A549 (cell line): Measurements from ENCODE around the gene ZBTB4. TPM values are rescaled to one million over a fixed set of nuclear protein-coding genes. Genes with fewer than 3 reads are reported as not detected.

Experiments used
- ATAC-seq, 2 experiments: fragments of 200-7000 bp in 1 of 2; fragments of >200 bp in 1 of 2; cut with Nextera tagmentation in 1 of 2; cut with Tn5 transposase in 1 of 2; 3 replicates each; pipeline versions ENCODE4 v1.8.0 to v1.9.1; 2018 to 2020; ENCODE audit warnings: mild to moderate bottlenecking in 1 of 2, moderate library complexity in 1 of 2
- CTCF ChIA-PET: fragments of 300-600 bp; sonication (Branson Sonifier 250); formaldehyde crosslinking; extraction: SDS; loops from one replicate; lab custom pipeline; 2021; ENCODE audit warnings: antibody characterized with exemption, inconsistent platforms; lab: Yijun Ruan, JAX
- POLR2A ChIA-PET: fragments of 350-600 bp; formaldehyde crosslinking; extraction: SDS; loops from one replicate; lab custom pipeline; 2021; ENCODE audit warnings: antibody characterized with exemption, inconsistent platforms; lab: Yijun Ruan, JAX
- DNase-seq, 2 experiments: peaks; one replicate each; pipeline versions ENCODE4 v3.0.0 to v3.0.0-alpha.2; 2011 to 2016; ENCODE audit warnings: low read depth in 1 of 2, low spot score in 1 of 2
- FAIRE-seq: peaks from 2 replicates; lab custom pipeline; 2011; peaks lifted over from hg19 to GRCh38; lab: Jason Lieb, UNC
- H3K27ac ChIP-seq, 2 experiments: fragments of >200 bp; sonication (Bioruptor Twin); formaldehyde crosslinking; 3 replicates each; pipeline ENCODE4 v1.5.1; 2016 to 2017
- H3K4me1 ChIP-seq: fragments of >200 bp; sonication (Bioruptor Twin); formaldehyde crosslinking; 3 replicates; pipeline ENCODE4 v1.6.1; 2016
- H3K4me2 ChIP-seq: fragments of >200 bp; sonication (Bioruptor Twin); formaldehyde crosslinking; 3 replicates; pipeline ENCODE4 v1.6.1; 2016
- H3K4me3 ChIP-seq: fragments of >200 bp; sonication (Bioruptor Twin); formaldehyde crosslinking; 3 replicates; pipeline ENCODE4 v1.5.1; 2016
- H3K9me3 ChIP-seq: fragments of >200 bp; sonication (Bioruptor Twin); formaldehyde crosslinking; 3 replicates; pipeline ENCODE4 v1.6.1; 2016
- BHLHE40 ChIP-seq: IDR thresholded peaks from 2 replicates; pipeline ENCODE4 v1.6.1; 2012; ENCODE audit warnings: low read depth, low read length, inconsistent platforms
- CBX2 ChIP-seq: fragments of 200-600 bp; sonication (generic); IDR thresholded peaks from 2 replicates; pipeline ENCODE4 v1.6.1; 2016; ENCODE audit warnings: low read depth, mild to moderate bottlenecking, borderline replicate concordance
- CEBPB ChIP-seq, 2 experiments: fragments of >200 bp in 1 of 2; sonication (Bioruptor Twin) in 1 of 2; formaldehyde crosslinking in 1 of 2; IDR thresholded peaks; 2 replicates each; pipeline ENCODE4 v1.6.1; 2012 to 2016
- CHD4 ChIP-seq: fragments of 200-600 bp; sonication (generic); IDR thresholded peaks from 2 replicates; pipeline ENCODE4 v1.6.1; 2016; ENCODE audit warnings: antibody characterized with exemption, mild to moderate bottlenecking, borderline replicate concordance
- EHMT2 ChIP-seq: fragments of 200-600 bp; sonication (generic); IDR thresholded peaks from 2 replicates; pipeline ENCODE4 v1.6.1; 2016; ENCODE audit warnings: antibody characterized with exemption, low read depth, mild to moderate bottlenecking, moderate library complexity
- EP300 ChIP-seq, 2 experiments: fragments of >200 bp; sonication (Bioruptor Twin); formaldehyde crosslinking; IDR thresholded peaks; 2 replicates in 1 of 2; 3 replicates in 1 of 2; pipeline ENCODE4 v1.6.1; 2016 to 2017
- FOSB ChIP-seq: fragments of 250-450 bp; sonication (Bioruptor Pico); IDR thresholded peaks from 2 replicates; pipeline ENCODE4 v1.5.0; 2020; ENCODE audit warnings: mild to moderate bottlenecking, moderate library complexity
- FOSL2 ChIP-seq, 2 experiments: fragments of 450-650 bp in 1 of 2; fragments of >200 bp in 1 of 2; sonication (Bioruptor Twin) in 1 of 2; formaldehyde crosslinking; IDR thresholded peaks; 2 replicates each; pipeline versions ENCODE4 v1.5.0 to v1.6.1; 2016 to 2020; ENCODE audit warnings: mild to moderate bottlenecking in 1 of 2, moderate library complexity in 1 of 2
- FOXS1 ChIP-seq: fragments of 250-450 bp; sonication (Bioruptor Pico); IDR thresholded peaks from 2 replicates; pipeline ENCODE4 v1.5.0; 2020; ENCODE audit warnings: mild to moderate bottlenecking, moderate library complexity
- HOXB13 ChIP-seq: fragments of 250-450 bp; sonication (Bioruptor Pico); IDR thresholded peaks from 2 replicates; pipeline ENCODE4 v1.5.0; 2020; ENCODE audit warnings: low read depth, mild to moderate bottlenecking, moderate library complexity
- JUNB ChIP-seq: fragments of >200 bp; sonication (Bioruptor Twin); formaldehyde crosslinking; IDR thresholded peaks from 2 replicates; pipeline ENCODE4 v1.6.1; 2016
- KDM1A ChIP-seq: fragments of 200-600 bp; sonication (generic); IDR thresholded peaks from 2 replicates; pipeline ENCODE4 v1.6.1; 2016; ENCODE audit warnings: low read depth, mild to moderate bottlenecking
- MAFK ChIP-seq: fragments of 450-650 bp; IDR thresholded peaks from 2 replicates; pipeline ENCODE4 v1.6.1; 2014; ENCODE audit not compliant: partially characterized antibody
- MAX ChIP-seq: IDR thresholded peaks from 2 replicates; pipeline ENCODE4 v1.6.1; 2012
- MYC ChIP-seq: IDR thresholded peaks from 2 replicates; pipeline ENCODE4 v1.6.1; 2012; ENCODE audit warnings: mild to moderate bottlenecking, inconsistent platforms, low read length, improper control_type of control experiment, borderline replicate concordance
- NFE2L2 ChIP-seq: fragments of 150-350 bp; conservative IDR thresholded peaks from 2 replicates; pipeline ENCODE4 v1.6.1; 2014; ENCODE audit warnings: low read length
- NR3C1 ChIP-seq: fragments of >200 bp; sonication (Bioruptor Twin); formaldehyde crosslinking; IDR thresholded peaks from 3 replicates; pipeline ENCODE4 v1.6.1; 2017
- PHF8 ChIP-seq: fragments of 200-600 bp; sonication (generic); IDR thresholded peaks from 2 replicates; pipeline ENCODE4 v1.6.1; 2016; ENCODE audit warnings: low read depth, mild to moderate bottlenecking, antibody characterized with exemption, moderate library complexity, borderline replicate concordance
- POLR2A ChIP-seq: IDR thresholded peaks from 2 replicates; pipeline ENCODE4 v1.6.1; 2012; ENCODE audit warnings: mild to moderate bottlenecking, low read length
- RARB ChIP-seq: fragments of 250-450 bp; sonication (Bioruptor Pico); IDR thresholded peaks from 2 replicates; pipeline ENCODE4 v1.8.0; 2021; ENCODE audit warnings: mild to moderate bottlenecking, moderate library complexity
- RFX5 ChIP-seq: fragments of 450-650 bp; IDR thresholded peaks from 2 replicates; pipeline ENCODE4 v1.7.1; 2014; ENCODE audit warnings: antibody characterized with exemption, mild to moderate bottlenecking, moderate library complexity
- RNF2 ChIP-seq: fragments of 200-600 bp; sonication (generic); IDR thresholded peaks from 2 replicates; pipeline ENCODE4 v1.6.1; 2016; ENCODE audit warnings: low read depth, mild to moderate bottlenecking, antibody characterized with exemption, moderate library complexity, borderline replicate concordance
- TP53 ChIP-seq: fragments of 250-450 bp; sonication (Bioruptor Pico); IDR thresholded peaks from 2 replicates; pipeline ENCODE4 v1.5.0; 2021; ENCODE audit warnings: mild to moderate bottlenecking, moderate library complexity
- ZFP36 ChIP-seq: fragments of 450-650 bp; IDR thresholded peaks from 2 replicates; pipeline ENCODE4 v1.6.1; 2014; ENCODE audit warnings: borderline replicate concordance; ENCODE audit not compliant: partially characterized antibody
- ZSCAN20 ChIP-seq: fragments of 250-450 bp; sonication (Bioruptor Pico); IDR thresholded peaks from 2 replicates; pipeline ENCODE4 v1.8.0; 2022; ENCODE audit warnings: mild to moderate bottlenecking, moderate library complexity
- WGBS: methylation state at CpG from one replicate; pipeline ENCODE4 v1.1.6; 2017; ENCODE audit errors: missing lambda C conversion rate; 5-methylcytosine and 5-hydroxymethylcytosine counted together
- polyA plus RNA-seq, 4 experiments: library from polyadenylated mRNA; depleted of rRNA in 3 of 4; stranded (reverse); fragments of >200 nt; fragmentation: RNase III in 1 of 4; extraction: RNeasy Plus Mini Kit Qiagen cat#74134 plus additional on column Dnase treatment in 1 of 4; gene quantifications; 2 replicates in 3 of 4; 3 replicates in 1 of 4; pipeline ENCODE4 v1.2.3, GENCODE V29; 2011 to 2017
- TF ChIP-seq, protein P1 (sequence below): fragments of 250-450 bp; sonication (Bioruptor Pico); IDR thresholded peaks from 2 replicates; pipeline ENCODE4 v1.5.0; 2020; ENCODE audit warnings: low read depth, mild to moderate bottlenecking, moderate library complexity
- TF ChIP-seq, protein P2 (sequence below): IDR thresholded peaks from 2 replicates; pipeline ENCODE4 v1.6.1; 2012

The ZBTB4 gene
- polyA plus RNA-seq, 2 of the 4 experiments (the other 2 are of a cell fraction), result 14.4 to 28.2 TPM

DNA sequence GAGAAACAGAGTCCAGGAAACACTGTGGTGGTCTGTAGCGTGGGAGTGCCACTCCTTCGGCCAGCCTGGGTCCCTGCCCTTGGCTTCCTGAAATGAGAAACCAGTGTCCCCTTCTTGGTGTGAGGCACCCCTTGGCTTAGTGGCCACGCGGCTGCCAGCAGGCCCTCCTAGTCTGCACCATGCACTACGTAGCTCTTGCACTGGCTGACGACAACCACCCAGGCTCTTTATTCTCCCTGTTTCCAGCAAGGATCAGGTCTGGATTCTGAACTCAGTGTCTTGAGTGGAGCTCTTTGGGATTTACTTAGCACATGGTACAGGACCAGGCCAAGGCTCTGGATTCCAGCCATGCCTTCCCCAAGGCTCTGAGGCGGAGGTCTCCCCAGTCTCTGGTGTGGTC, 51.9 kb downstream of the ZBTB4 start (continued):
- TF ChIP-seq FOXS1, result no peak
- TF ChIP-seq KDM1A, result no peak
- TF ChIP-seq, all 56 proteins: peak for 0

DNA sequence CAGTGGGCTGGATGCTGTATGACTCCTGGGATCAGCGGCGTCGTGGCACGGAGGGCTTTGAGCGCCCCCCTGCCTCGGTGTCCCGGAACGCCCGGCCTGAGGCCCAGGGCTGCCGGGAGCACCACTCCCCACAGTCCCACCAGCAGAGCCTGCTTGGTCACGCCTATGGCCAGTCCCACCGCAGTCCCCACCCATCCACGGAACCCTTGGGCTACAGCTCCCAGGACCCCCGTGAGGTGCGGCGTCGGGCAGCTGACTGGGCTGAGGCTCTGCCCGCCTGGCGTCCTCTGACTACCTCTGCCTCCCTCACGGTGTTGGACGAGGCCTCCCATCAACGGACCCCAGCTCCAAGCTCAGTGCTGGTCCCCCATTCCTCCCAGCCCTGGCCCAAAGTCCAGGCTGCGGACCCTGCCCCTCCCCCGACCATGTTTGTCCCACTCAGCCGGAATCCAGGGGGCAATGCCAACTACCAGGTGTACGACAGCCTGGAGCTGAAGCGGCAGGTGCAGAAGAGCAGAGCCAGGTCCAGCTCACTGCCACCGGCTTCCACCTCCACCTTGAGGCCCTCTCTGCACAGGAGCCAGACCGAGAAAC, 52.4 kb downstream of the ZBTB4 start:
- no peaks in the 10 kb centered on the region for H3K4me1 ChIP-seq
- WGBS, result 85% methylated on average over 23 of the region's 29 CpGs
- TF ChIP-seq MAFK, result no peak
- no peak for TF ChIP-seq FOSL2 (IDR thresholded peaks at IDR 0.05)
- no peak for TF ChIP-seq FOSL2 (CRISPR knock-in tag; IDR thresholded peaks at IDR 0.05)
- TF ChIP-seq NR3C1, result no peak
- TF ChIP-seq MYC, result no peak
- TF ChIP-seq ZSCAN20 (CRISPR knock-in tag), result no peak
- no peak for TF ChIP-seq NFE2L2
- no peak for TF ChIP-seq RFX5
- TF ChIP-seq BHLHE40, result no peak
- no peak for TF ChIP-seq PHF8
- TF ChIP-seq EHMT2, result no peak
- TF ChIP-seq, all 56 proteins: peak for 0
- no peak for DNase-seq
- ATAC-seq, result peak in 1 of 2 experiments; percentile 7; a peak in 1 of 6 replicates
- no peak for FAIRE-seq
- Histone ChIP-seq H3K9me3 (no peaks in the 10 kb centered on the region), H3K4me2 (no peak overlapping the region), H3K4me3 (no peak overlapping the region), H3K27ac (no peak overlapping the region)
- CTCF ChIA-PET, result interaction anchor here (0.9 to 5.7 kb wide), 4 partner anchors 9 to 134 kb away, joined by 3 to 50 read pairs (median 8); partner anchors contain the start of genes TMEM102 and TMEM95
- POLR2A ChIA-PET, result no interaction called here

- Histone ChIP-seq H3K27ac (no peak overlapping the region), H3K4me3 (no peak overlapping the region), H3K4me1 (no peaks in the 10 kb centered on the region), H3K9me3 (no peaks in the 10 kb centered on the region), H3K4me2 (no peak overlapping the region)
- WGBS, result 83% methylated on average over 27 of the region's 33 CpGs
- TF ChIP-seq MAX, result no peak
- TF ChIP-seq TP53 (CRISPR knock-in tag), result no peak
- TF ChIP-seq CBX2, result no peak
- no peak for TF ChIP-seq POLR2A
- no peak for TF ChIP-seq RNF2
- TF ChIP-seq EP300 (IDR thresholded peaks at IDR 0.05), result no peak
- TF ChIP-seq PHF8, result no peak
- no peak for TF ChIP-seq JUNB
- TF ChIP-seq CEBPB (IDR thresholded peaks at IDR 0.05), result no peak
- no peak for TF ChIP-seq CHD4
- TF ChIP-seq ZFP36, result no peak
- TF ChIP-seq, protein P1, sequence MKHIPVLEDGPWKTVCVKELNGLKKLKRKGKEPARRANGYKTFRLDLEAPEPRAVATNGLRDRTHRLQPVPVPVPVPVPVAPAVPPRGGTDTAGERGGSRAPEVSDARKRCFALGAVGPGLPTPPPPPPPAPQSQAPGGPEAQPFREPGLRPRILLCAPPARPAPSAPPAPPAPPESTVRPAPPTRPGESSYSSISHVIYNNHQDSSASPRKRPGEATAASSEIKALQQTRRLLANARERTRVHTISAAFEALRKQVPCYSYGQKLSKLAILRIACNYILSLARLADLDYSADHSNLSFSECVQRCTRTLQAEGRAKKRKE (CRISPR knock-in tag), result no peak
- TF ChIP-seq, protein P2, sequence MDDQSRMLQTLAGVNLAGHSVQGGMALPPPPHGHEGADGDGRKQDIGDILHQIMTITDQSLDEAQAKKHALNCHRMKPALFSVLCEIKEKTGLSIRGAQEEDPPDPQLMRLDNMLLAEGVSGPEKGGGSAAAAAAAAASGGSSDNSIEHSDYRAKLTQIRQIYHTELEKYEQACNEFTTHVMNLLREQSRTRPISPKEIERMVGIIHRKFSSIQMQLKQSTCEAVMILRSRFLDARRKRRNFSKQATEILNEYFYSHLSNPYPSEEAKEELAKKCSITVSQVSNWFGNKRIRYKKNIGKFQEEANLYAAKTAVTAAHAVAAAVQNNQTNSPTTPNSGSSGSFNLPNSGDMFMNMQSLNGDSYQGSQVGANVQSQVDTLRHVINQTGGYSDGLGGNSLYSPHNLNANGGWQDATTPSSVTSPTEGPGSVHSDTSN, result no peak
- TF ChIP-seq HOXB13, result no peak
- no peak for TF ChIP-seq MAFK
- no peak for TF ChIP-seq FOSB
- TF ChIP-seq RARB, result no peak
- DNase-seq (no peak), FAIRE-seq (no peak), ATAC-seq (no peak)
- CTCF ChIA-PET, result interaction anchor here (0.8 to 5.7 kb wide), 4 partner anchors 10 to 135 kb away, joined by 3 to 50 read pairs (median 8); partner anchors contain the start of genes TMEM102 and TMEM95
- POLR2A ChIA-PET, result interaction anchor here (1.9 kb wide), 1 partner anchor 9 kb away, joined by 9 read pairs; the partner anchor contains the start of gene TMEM102
Measured at GRCh38 chr17:7426203-7426863, 53.1 kb downstream of the ZBTB4 start.
